GM12892 (cell line): ENCODE results near the gene UNC13D.

ENCODE experiments used
- POLR2A ChIP-seq: IDR thresholded peaks from 2 replicates; pipeline ENCODE4 v1.6.1; 2011; ENCODE audit warnings: low read depth, low read length, control low read depth
- POLR2AphosphoS5 ChIP-seq: IDR thresholded peaks from 2 replicates; pipeline ENCODE4 v1.6.1; 2011; ENCODE audit warnings: low read depth, low read length, control low read depth

DNA sequence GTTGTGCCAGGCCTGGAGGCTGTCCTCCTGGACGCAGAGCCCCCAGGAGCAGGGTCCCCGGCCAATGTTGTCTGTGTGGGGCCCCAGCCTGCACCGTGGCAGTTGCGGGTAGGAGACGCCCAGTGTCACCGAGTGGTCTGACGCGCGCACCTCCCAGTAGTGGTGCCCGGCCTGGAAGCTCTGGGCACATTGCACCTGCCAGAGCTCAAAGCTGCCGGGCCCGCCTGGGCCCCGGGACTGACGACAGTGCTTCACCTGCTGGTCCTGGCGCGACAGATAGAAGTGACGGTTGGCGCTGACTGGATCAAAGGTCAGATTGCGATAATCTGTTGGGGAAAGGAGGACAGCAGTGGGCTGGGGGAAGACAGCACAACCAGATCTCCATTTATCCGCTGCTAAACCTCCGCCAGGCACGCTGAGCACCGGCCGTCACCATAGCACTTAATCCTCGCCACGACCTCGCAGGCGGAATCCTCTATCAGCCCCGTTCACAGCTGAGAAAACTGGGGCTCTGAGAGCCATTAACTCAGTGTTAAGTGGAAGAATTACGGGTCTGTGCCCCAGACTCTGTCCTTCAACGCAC is 46.9 kb upstream of the UNC13D start:
- TF ChIP-seq POLR2A: no peak
- TF ChIP-seq POLR2AphosphoS5: no peak
